GM18868 (cell line): ENCODE results near the gene SLC37A4.
A peak's percentile ranks its signal among the peaks of the same experiment; 100 is the strongest.
"Not testable (repeated sequence)": the region's sequence is repeated elsewhere in the genome, so short reads cannot be mapped to it uniquely, and the experiment has no call there.

Source experiments
- ATAC-seq: cut with Tn5 transposase; IDR thresholded peaks from one replicate; pipeline ENCODE4 v1.9.1; 2021; ENCODE audit warnings: mild to moderate bottlenecking, moderate library complexity; ENCODE audit not compliant: unreplicated experiment

SLC37A4 gene

DNA sequence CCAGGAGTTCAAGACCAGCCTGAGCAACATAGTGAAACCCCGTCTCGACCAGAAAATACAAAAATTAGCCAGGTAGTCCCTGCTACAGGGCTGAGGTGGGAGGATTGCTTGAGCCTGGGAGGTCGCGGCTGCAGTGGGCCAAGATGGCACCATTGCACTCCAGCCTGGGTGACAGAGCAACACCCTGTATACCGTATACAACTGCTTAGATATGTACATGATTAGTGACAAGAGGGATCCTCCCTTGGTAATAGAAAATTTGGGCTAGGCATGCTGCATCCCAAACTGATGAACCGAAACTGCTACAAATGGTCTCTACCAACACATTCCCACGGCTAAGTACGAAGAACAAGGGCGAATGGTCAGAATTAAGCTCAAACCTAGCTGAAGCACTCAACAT is 12.2 kb upstream of the SLC37A4 start:
- no peak for ATAC-seq

DNA sequence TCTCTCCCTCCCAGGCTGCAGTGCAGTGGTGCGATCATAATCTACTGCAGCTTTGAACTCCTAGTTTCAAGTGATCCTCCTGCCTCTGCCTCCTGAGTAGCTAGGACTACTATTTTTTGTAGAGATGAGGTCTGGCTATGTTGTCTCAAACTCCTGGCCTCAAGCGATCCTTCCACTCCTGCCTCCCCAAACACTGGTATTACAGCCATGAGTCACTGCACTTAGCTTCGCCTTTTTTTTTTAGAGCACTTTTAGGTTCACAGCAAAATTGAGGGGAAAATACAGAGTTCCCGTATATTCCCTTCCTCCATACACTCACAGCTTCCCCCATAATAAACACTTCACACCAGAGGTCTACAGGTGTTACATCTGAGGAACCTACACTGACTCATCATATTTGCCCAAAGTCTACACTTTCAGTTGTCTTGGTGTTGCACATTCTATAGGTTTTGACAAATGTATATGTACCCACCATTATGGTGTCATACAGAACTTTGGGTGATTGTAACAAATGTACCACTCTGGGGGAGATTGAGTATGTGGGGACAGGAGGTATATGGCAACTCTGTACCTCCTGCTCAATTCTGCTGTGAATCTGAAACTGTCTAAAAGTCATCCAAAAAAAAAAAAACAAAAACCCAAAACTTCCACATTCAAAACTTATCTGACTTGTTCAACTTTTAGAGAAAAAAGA is 11.3 kb upstream of the SLC37A4 start:
- ATAC-seq, result no peak

DNA sequence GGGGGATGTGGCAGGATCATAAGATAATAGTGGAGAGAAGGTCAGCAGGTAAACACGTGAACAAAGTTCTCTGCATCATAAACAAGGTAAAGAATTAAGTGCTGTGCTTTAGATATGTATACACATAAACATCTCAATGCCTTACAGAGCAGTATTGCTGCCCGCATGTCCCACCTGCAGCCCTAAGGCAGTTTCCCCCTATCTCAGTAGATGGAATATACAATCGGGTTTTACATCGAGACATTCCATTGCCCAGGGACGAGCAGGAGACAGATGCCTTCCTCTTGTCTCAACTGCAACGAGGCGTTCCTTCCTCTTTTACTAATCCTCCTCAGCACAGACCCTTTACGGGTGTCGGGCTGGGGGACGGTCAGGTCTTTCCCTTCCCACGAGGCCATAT is 8.8 kb upstream of the SLC37A4 start:
- not testable (repeated sequence) for ATAC-seq

- no peak for ATAC-seq
Observed at GRCh38 chr11:119038884-119039283, 8.2 kb upstream of the SLC37A4 start.

GRCh38 chr11:119034813-119035212 is 4.1 kb upstream of the SLC37A4 start:
- ATAC-seq, result no peak

DNA sequence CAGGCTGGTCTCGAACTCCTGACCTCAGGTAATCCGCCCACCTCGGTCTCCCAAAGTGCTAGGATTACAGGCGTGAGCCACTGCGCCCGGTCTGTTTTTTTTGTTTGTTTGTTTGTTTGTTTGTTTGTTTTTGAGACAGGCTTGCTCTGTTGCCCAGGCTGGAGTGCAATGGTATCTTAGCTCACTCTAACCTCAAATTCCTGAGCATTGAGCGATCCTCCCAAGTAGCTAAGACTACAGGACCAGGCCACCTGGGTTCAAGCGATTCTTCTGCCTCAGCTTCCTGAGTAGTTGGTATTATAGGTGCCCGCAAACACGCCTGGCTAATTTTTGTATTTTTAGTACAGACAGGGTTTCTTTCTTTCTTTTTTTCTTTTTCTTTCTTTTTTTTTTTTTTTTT is 2.7 kb upstream of the SLC37A4 start:
- ATAC-seq, result not testable (repeated sequence)

- no peak for ATAC-seq
Observed at GRCh38 chr11:119031912-119032280, 1.2 kb upstream of the SLC37A4 start.

DNA sequence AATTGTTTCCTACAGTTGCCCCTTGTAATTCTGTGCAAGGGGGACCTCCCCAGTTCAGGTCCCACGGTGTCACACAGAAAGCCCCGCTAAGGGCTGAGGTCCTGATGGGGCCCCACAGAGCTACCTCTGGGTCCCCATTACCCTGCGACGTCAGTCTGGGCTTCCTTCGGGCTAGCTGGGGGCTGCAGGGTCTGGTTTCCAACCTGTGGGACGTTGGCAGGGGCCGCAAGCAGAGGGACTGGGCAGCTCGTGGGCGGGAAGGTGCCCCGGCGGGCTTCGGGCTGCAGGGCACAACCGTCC is 698 bp downstream of the SLC37A4 start:
- ATAC-seq, result peak; percentile 19

DNA sequence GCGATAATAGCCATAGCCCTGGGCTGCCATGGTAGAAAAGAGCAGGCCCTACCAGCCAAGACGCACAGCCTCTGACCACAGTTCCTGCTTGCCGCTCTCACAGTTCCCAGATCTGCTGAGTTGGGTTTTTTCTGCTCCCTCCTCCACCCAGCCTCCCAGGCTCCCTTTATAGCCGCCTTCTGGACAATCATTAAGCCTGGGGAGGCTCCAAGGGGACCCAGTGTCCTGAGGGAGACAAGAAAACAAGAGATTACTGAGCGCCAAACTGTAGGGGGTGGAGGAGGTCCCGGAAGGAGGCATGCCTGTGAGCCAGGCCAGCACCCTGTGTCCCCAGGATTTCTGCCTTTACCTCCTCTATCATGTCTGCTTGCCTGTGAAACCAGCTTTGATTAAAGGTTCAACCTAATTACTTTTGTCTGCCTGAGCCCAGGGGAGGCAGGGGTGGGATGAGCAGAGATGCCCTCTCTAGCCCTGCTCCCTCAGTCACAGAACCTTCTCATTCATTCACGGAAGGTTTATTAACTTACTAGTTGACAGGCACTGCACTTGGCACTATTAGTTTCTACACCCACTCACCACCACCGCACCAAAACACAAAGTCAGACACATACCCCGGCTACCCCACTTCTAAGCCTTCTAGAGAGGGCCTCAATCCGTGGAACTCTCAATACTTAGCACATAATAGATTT is 1.2 kb downstream of the SLC37A4 start:
- ATAC-seq, result peak; percentile 20

- no peak for ATAC-seq
Observed at GRCh38 chr11:119029069-119029339, 1.7 kb downstream of the SLC37A4 start.

- no peak for ATAC-seq
Observed at GRCh38 chr11:119028346-119029068, 2.2 kb downstream of the SLC37A4 start.

GRCh38 chr11:119027561-119028345 is 2.9 kb downstream of the SLC37A4 start:
- ATAC-seq, result no peak

GRCh38 chr11:119026970-119027369 is 3.7 kb downstream of the SLC37A4 start:
- no peak for ATAC-seq

DNA sequence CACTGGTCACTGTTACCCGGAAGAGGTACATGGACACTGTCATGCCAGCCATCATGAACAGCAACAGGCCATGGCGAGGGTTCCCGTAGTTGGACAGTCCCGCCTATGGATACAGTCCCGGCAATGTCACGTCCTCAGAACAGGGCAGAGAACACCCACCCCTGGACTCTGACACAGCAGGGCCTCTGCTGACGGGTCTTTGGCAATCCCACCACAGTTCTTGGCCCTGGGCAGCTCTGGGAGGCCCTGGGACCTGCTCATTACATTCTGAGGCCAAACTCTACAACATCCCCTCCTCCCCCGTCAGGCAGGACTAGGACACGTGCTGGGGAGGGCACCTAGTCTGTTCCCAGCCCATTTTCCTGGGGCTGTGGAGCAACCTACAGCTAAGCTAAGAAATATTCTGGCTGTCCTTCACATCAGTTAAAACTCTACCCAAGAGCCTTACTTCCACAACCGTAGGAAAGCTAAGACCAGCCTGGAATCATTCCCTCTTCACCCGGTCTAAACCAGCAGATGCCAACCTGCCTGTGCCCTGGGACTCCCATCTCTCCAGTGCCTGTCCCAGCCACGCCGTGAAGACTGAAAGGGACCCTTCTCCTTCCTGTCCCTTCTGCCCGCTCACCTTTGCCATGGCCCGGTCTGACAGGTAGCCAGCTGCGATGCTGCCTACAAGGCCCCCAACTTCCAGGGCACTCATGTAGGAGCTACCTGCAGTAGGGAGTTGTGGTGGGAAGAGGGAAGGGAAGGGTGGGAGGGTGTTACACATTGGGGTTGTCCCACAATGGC is 4.5 kb downstream of the SLC37A4 start:
- ATAC-seq, result no peak

DNA sequence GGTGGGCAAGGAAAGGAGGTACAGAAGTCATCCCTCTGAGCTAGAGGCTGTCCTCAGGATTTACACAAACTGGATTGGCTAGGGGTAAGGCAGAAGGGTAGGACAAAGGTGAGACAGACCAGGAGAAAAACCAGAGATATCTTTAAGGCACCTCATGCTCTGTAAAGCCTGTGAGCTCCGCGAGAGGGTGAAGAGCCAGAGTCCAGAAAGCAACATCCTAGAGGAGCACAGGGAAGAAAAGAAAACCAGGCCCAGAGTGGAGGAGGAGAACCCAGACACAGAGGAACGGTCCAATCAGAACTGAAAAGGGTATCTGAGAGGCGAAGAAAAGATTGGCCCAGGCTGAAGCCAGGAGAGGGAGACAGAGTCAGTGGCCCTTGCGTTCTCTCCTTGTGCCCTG is 5.1 kb downstream of the SLC37A4 start:
- no peak for ATAC-seq

DNA sequence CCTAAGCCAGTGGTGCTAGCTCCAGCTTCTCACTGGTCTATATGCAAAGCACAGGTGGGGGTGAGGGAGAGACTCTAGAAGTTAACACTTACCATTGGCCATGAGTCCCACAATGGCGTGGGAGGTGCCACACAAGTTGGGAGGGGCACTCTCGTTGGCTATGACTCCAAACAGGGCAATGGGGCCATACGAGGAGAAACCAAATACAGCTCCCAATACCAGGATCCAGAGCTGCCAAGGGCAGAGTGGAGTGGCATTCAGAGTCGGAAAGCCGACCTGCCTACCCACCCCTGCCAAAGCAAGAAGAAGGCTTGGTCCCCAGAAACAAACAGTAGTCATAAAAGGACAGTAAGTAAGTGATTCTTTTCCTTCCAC is 5.6 kb downstream of the SLC37A4 start:
- ATAC-seq, result no peak

GRCh38 chr11:119024430-119025098 is 6.1 kb downstream of the SLC37A4 start:
- ATAC-seq, result no peak

DNA sequence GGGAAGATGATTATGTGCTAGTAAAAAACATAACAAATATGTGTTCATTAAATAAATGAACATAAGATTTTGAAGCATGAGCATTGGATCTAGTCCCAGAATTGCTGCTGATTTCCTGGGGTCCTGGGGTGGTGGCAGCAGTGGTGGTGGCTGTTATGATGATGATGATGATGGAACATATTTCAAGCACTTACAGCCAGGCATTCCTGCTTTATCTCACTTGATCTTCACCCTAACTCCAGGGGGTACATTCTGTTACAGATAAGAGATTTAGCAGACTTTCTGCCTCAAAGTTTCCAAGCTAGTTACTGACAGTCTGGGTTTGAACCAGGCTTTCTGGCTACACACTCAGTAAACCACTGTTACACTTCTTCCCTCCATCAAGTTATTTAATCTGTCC is 6.9 kb downstream of the SLC37A4 start:
- ATAC-seq, result no peak

DNA sequence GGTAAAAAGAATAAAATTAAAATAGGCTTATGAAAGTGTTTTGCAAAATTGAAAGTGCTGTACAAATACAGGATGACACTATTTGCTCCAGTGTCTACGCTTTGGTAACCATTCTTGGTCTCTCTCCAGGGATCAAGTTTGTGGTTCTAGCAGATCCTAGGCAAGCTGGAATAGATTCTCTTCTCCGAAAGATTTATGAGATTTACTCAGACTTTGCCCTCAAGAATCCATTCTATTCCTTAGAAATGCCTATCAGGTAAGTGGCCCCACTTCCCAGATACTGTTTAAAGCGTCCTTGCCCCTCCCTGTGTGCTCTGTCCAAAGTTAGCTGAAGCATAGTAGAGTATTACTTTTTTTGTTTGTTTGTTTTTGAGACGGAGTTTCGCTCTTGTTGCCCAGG is 9.0 kb downstream of the SLC37A4 start:
- ATAC-seq, result no peak

- no peak for ATAC-seq
Observed at GRCh38 chr11:119019996-119020395, 10.7 kb downstream of the SLC37A4 start.
